Suprapubic skin (tissue), 3 donors: Measurements from ENCODE around the gene TNIP1.

ENCODE experiments used
- CTCF ChIP-seq, 2 donors: fragments of 200-600 bp in 1 of 2; fragments of 450-650 bp in 1 of 2; sonication (generic) in 1 of 2; IDR thresholded peaks; one replicate each; pipeline ENCODE4 v1.5.1; 2016 to 2019; ENCODE audit warnings: antibody characterized with exemption in 2 of 2, mild to moderate bottlenecking in 1 of 2, moderate library complexity in 1 of 2
- POLR2AphosphoS5 ChIP-seq, 3 donors: sonication (generic); formaldehyde crosslinking; IDR thresholded peaks; one replicate each; pipeline ENCODE4 v1.6.1; 2017; ENCODE audit warnings: antibody characterized with exemption in 3 of 3

DNA sequence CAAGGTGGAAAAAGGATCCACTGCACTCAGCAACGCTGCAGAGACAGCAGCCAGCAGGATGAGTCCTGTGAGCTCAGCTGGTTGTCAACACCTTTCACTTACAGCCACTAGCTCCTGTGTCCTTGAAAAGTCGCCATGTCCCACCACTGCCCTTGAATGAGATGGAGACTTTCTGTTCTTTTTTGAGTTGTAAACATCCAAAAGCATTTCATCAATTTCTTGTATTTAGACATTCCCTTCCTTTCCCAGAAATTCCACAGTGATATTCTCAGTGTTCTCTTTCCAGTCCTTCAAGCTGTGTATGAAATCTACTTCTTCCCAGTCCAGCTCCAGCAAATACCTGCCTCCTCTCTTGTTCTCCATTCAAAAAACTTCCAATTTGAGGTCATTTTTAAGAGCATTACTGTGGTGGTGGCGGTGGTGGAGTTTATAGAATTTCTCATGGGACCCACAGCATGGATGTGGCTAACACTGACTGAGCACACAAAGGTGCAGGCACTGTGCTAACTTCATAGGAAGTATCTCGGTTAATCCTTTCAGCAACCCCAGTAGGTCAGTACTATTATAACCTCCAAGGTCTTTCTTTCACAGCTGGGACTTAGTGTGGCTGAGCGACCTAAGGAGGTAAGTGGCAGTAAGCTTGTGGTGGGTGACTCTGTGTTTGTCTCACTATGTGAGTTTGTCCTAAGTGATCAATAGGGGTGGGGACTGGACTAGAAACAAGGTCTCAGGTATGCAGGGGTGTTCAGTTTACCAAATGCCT, 75.5 kb downstream of the TNIP1 start:
- TF ChIP-seq CTCF (IDR thresholded peaks at IDR 0.05) = no peak
- TF ChIP-seq POLR2AphosphoS5 (IDR thresholded peaks at IDR 0.05) = peak in 2 of 3 donors; percentile 36 to 64
